Measurements from ENCODE around the gene SLC1A3.

SLC1A3 gene

GRCh38 chr5:36654564-36654963 is 48.2 kb downstream of the SLC1A3 start:
- no peak overlapping the region for H3K4me3 ChIP-seq (ENCODE audit: low read length)
- no peak for TF ChIP-seq CTCF (conservative IDR thresholded peaks at IDR 0.05; ENCODE audit: low read length)
- no peak for DNase-seq (ENCODE audit: low read depth)

GRCh38 chr5:36655161-36655560 is 48.8 kb downstream of the SLC1A3 start:
- DNase-seq (ENCODE audit: low read depth) = peak; percentile 39
- no peak overlapping the region for H3K4me3 ChIP-seq (ENCODE audit: low read length)
- TF ChIP-seq CTCF (conservative IDR thresholded peaks at IDR 0.05; ENCODE audit: low read length) = no peak

GRCh38 chr5:36656556-36656955 is 50.1 kb downstream of the SLC1A3 start:
- no peak overlapping the region for H3K4me3 ChIP-seq (ENCODE audit: low read length)
- DNase-seq (ENCODE audit: low read depth) = no peak
- TF ChIP-seq CTCF (conservative IDR thresholded peaks at IDR 0.05; ENCODE audit: low read length) = no peak

GRCh38 chr5:36657563-36657995 is 51.2 kb downstream of the SLC1A3 start:
- no peak for TF ChIP-seq CTCF (conservative IDR thresholded peaks at IDR 0.05; ENCODE audit: low read length)
- DNase-seq (ENCODE audit: low read depth) = peak; percentile 100
- no peak overlapping the region for H3K4me3 ChIP-seq (ENCODE audit: low read length)

GRCh38 chr5:36658038-36658756 is 51.8 kb downstream of the SLC1A3 start:
- no peak for DNase-seq (ENCODE audit: low read depth)
- no peak for TF ChIP-seq CTCF (conservative IDR thresholded peaks at IDR 0.05; ENCODE audit: low read length)
- H3K4me3 ChIP-seq (ENCODE audit: low read length) = no peak overlapping the region

GRCh38 chr5:36659411-36659810 is 53.0 kb downstream of the SLC1A3 start:
- no peak overlapping the region for H3K4me3 ChIP-seq (ENCODE audit: low read length)
- no peak for TF ChIP-seq CTCF (conservative IDR thresholded peaks at IDR 0.05; ENCODE audit: low read length)
- DNase-seq (ENCODE audit: low read depth) = no peak

GRCh38 chr5:36660397-36661049 is 54.1 kb downstream of the SLC1A3 start:
- H3K4me3 ChIP-seq (ENCODE audit: low read length) = no peak overlapping the region
- DNase-seq (ENCODE audit: low read depth) = no peak
- TF ChIP-seq CTCF (conservative IDR thresholded peaks at IDR 0.05; ENCODE audit: low read length) = no peak
